H9 (cell line): Measurements from ENCODE around the gene DCTN2. TPM values are rescaled to one million over a fixed set of nuclear protein-coding genes. Genes with fewer than 3 reads are reported as not detected.

ENCODE experiments used
- DNase-seq: peaks from one replicate; pipeline ENCODE4 v3.0.0-alpha.2; 2017
- H2AFZ ChIP-seq: one replicate; pipeline ENCODE4 v1.6.1; 2013; ENCODE audit warnings: mild to moderate bottlenecking, low read length, control low read depth, moderate library complexity
- H2AK5ac ChIP-seq: 2 replicates; pipeline ENCODE4 v1.6.1; 2013; ENCODE audit warnings: low read length, control low read depth, mixed read lengths; ENCODE audit not compliant: insufficient read length
- H2BK120ac ChIP-seq: one replicate; pipeline ENCODE4 v1.6.1; 2013; ENCODE audit warnings: low read depth, mild to moderate bottlenecking, low read length, control low read depth, inconsistent platforms; ENCODE audit not compliant: poor library complexity, severe bottlenecking
- H2BK12ac ChIP-seq: 2 replicates; pipeline ENCODE4 v1.6.1; 2013; ENCODE audit warnings: low read length, control low read depth, mixed read lengths, low read depth; ENCODE audit not compliant: insufficient read length
- H2BK15ac ChIP-seq: 2 replicates; pipeline ENCODE4 v1.6.1; 2013; ENCODE audit warnings: low read depth, low read length, control low read depth
- H2BK20ac ChIP-seq: one replicate; pipeline ENCODE4 v1.6.1; 2013; ENCODE audit warnings: low read depth, mild to moderate bottlenecking, low read length, control low read depth, inconsistent platforms; ENCODE audit not compliant: poor library complexity, severe bottlenecking
- H2BK5ac ChIP-seq: 2 replicates; pipeline ENCODE4 v1.6.1; 2013; ENCODE audit warnings: low read length, control low read depth, mixed read lengths; ENCODE audit not compliant: insufficient read length
- H3K14ac ChIP-seq: 2 replicates; pipeline ENCODE4 v1.6.1; 2013; ENCODE audit warnings: low read length, control low read depth; ENCODE audit not compliant: insufficient read depth
- H3K18ac ChIP-seq: 2 replicates; pipeline ENCODE4 v1.6.1; 2013; ENCODE audit warnings: low read depth, mild to moderate bottlenecking, mixed read lengths, low read length, control low read depth; ENCODE audit not compliant: insufficient read length
- H3K23ac ChIP-seq: 2 replicates; pipeline ENCODE4 v1.6.1; 2013; ENCODE audit warnings: low read length, control low read depth, mixed read lengths, low read depth; ENCODE audit not compliant: insufficient read length
- H3K23me2 ChIP-seq: 2 replicates; pipeline ENCODE4 v1.6.1; 2013; ENCODE audit warnings: low read depth, mild to moderate bottlenecking, mixed read lengths, low read length, control low read depth; ENCODE audit not compliant: insufficient read length, poor library complexity, severe bottlenecking
- H3K27ac ChIP-seq: 2 replicates; pipeline ENCODE4 v1.5.1; 2013; ENCODE audit warnings: low read length, control low read depth, mixed read lengths, low read depth; ENCODE audit not compliant: insufficient read length
- H3K27me3 ChIP-seq: 2 replicates; pipeline ENCODE4 v1.6.1; 2013; ENCODE audit warnings: low read length, control low read depth, inconsistent platforms; ENCODE audit not compliant: insufficient read depth
- H3K4ac ChIP-seq: 2 replicates; pipeline ENCODE4 v1.6.1; 2013; ENCODE audit warnings: low read depth, mild to moderate bottlenecking, control low read depth, inconsistent platforms, low read length, moderate library complexity
- H3K4me1 ChIP-seq: 2 replicates; pipeline ENCODE4 v1.6.1; 2013; ENCODE audit warnings: low read length, control low read depth, inconsistent platforms; ENCODE audit not compliant: insufficient read depth
- H3K4me2 ChIP-seq: 2 replicates; pipeline ENCODE4 v1.6.1; 2013; ENCODE audit warnings: low read length, control low read depth, mixed read lengths; ENCODE audit not compliant: insufficient read length, insufficient read depth
- H3K56ac ChIP-seq: 2 replicates; pipeline ENCODE4 v1.6.1; 2013; ENCODE audit warnings: low read depth, mild to moderate bottlenecking, mixed read lengths, low read length, control low read depth; ENCODE audit not compliant: insufficient read length
- H3K79me1 ChIP-seq: 2 replicates; pipeline ENCODE4 v1.6.1; 2013; ENCODE audit warnings: low read depth, mild to moderate bottlenecking, moderate library complexity, low read length, control low read depth, inconsistent platforms; ENCODE audit not compliant: insufficient read depth, poor library complexity, severe bottlenecking
- H3K79me2 ChIP-seq: 2 replicates; pipeline ENCODE4 v1.6.1; 2013; ENCODE audit warnings: low read length, control low read depth, inconsistent platforms; ENCODE audit not compliant: insufficient read depth
- H3K9ac ChIP-seq: 2 replicates; pipeline ENCODE4 v1.6.1; 2013; ENCODE audit warnings: low read length, control low read depth, mixed read lengths; ENCODE audit not compliant: insufficient read length; ENCODE audit errors: extremely low read depth
- H3K9me3 ChIP-seq: one replicate; pipeline ENCODE4 v1.6.1; 2013; ENCODE audit warnings: low read depth, low read length, inconsistent platforms; ENCODE audit not compliant: control insufficient read depth
- H3T11ph ChIP-seq: one replicate; pipeline ENCODE4 v1.6.1; 2013; ENCODE audit warnings: mild to moderate bottlenecking, low read length, control low read depth, inconsistent platforms
- H4K20me1 ChIP-seq: one replicate; pipeline ENCODE4 v1.6.1; 2013; ENCODE audit not compliant: control insufficient read depth, insufficient read length, insufficient read depth
- H4K5ac ChIP-seq: 2 replicates; pipeline ENCODE4 v1.6.1; 2013; ENCODE audit warnings: low read depth, mild to moderate bottlenecking, mixed read lengths, low read length, control low read depth; ENCODE audit not compliant: insufficient read length
- H4K8ac ChIP-seq: replicated peaks from 2 replicates; pipeline ENCODE4 v1.6.1; 2013; ENCODE audit warnings: low read length, control low read depth, mixed read lengths, low read depth; ENCODE audit not compliant: insufficient read length
- H4K91ac ChIP-seq: 2 replicates; pipeline ENCODE4 v1.6.1; 2013; ENCODE audit warnings: low read depth, mild to moderate bottlenecking, moderate library complexity, mixed read lengths, low read length, control low read depth; ENCODE audit not compliant: insufficient read length
- H3K27ac Mint-ChIP-seq, 3 experiments: 2 replicates in 2 of 3; 3 replicates in 1 of 3; pipeline ENCODE4 v1.8.0; 2020 to 2021; ENCODE audit warnings: mixed read lengths in 3 of 3, mild to moderate bottlenecking in 1 of 3, moderate library complexity in 1 of 3
- H3K27me3 Mint-ChIP-seq: 2 replicates; pipeline ENCODE4 v1.8.0; 2021; ENCODE audit warnings: low read depth, mild to moderate bottlenecking, moderate library complexity, mixed read lengths
- H3K36me3 Mint-ChIP-seq, 3 experiments: 2 replicates in 2 of 3; 3 replicates in 1 of 3; pipeline ENCODE4 v1.8.0; 2020 to 2021; ENCODE audit warnings: low read depth in 3 of 3, mixed read lengths in 3 of 3; ENCODE audit not compliant: insufficient read depth in 1 of 3
- H3K4me1 Mint-ChIP-seq, 2 experiments: 2 replicates each; pipeline ENCODE4 v1.8.0; 2020; ENCODE audit warnings: mixed read lengths in 2 of 2
- H3K4me3 Mint-ChIP-seq, 2 experiments: 2 replicates in 1 of 2; 3 replicates in 1 of 2; pipeline ENCODE4 v1.8.0; 2020 to 2021; ENCODE audit warnings: mild to moderate bottlenecking in 2 of 2, mixed read lengths in 2 of 2, moderate library complexity in 1 of 2
- H3K9me3 Mint-ChIP-seq, 2 experiments: 2 replicates in 1 of 2; 3 replicates in 1 of 2; pipeline ENCODE4 v1.8.0; 2020; ENCODE audit warnings: mild to moderate bottlenecking in 2 of 2, mixed read lengths in 2 of 2, moderate library complexity in 1 of 2
- CTCF ChIP-seq: fragments of 200-600 bp; sonication (generic); conservative IDR thresholded peaks from 3 replicates; pipeline ENCODE4 v1.8.0; 2021; ENCODE audit warnings: antibody characterized with exemption, mild to moderate bottlenecking
- WGBS: extraction: QIAGEN DNeasy Blood & Tissue Kit; methylation state at CpG from one replicate; pipeline ENCODE4 v1.1.7; 2013; ENCODE audit warnings: missing lambda C conversion rate, low lambda C conversion rate, mixed read lengths; ENCODE audit not compliant: insufficient read length; ENCODE audit errors: extremely low coverage; 5-methylcytosine and 5-hydroxymethylcytosine counted together
- total RNA-seq: library from RNA; stranded (reverse); gene quantifications from 2 replicates; pipeline ENCODE4 v1.2.1, GENCODE V29; 2021

DCTN2 gene
- total RNA-seq, 1 experiment from 2014 or later = 97.7 TPM

DNA sequence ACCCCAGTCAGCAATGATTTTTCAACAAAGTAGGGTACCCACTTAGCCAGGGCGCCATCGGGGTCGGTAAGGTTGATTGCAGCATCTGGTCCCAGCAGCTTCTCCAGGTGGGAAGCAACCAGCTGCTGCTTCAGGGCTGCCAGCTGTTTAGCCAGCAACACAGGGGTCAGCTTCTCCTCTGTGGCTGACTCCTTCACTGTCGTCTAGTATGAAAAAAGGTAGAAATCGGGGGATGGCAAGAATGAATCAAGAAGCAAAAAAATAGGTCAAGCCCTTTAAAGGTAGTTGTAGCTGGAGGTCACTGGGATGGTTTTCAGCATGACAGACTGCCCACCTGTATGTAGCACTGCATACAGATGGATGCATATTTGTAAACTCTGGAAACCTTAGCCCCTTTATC is 12.7 kb downstream of the DCTN2 start:
- H3K36me3 Mint-ChIP-seq = peaks cover 24 to 80% (median 77%) of the 10 kb centered on the region in 3 experiments
- H3K79me2 ChIP-seq = no peaks in the 10 kb centered on the region
- H3T11ph ChIP-seq = no peak overlapping the region
- no peak overlapping the region for H3K4me2 ChIP-seq
- no peak overlapping the region for H3K27ac Mint-ChIP-seq
- no peaks in the 10 kb centered on the region for H4K20me1 ChIP-seq
- H2AK5ac ChIP-seq = no peak overlapping the region
- no peak overlapping the region for H3K27ac ChIP-seq
- no peak overlapping the region for H4K91ac ChIP-seq
- H3K23ac ChIP-seq = no peak overlapping the region
- no peak overlapping the region for H3K4me3 Mint-ChIP-seq
- H3K23me2 ChIP-seq = no peaks in the 10 kb centered on the region
- H3K9ac ChIP-seq = no peak overlapping the region
- no peak for DNase-seq
- H4K8ac ChIP-seq = no peak overlapping the region
- no peak overlapping the region for H3K4ac ChIP-seq
- no peaks in the 10 kb centered on the region for H3K9me3 Mint-ChIP-seq
- H2AFZ ChIP-seq = no peak overlapping the region
- H3K4me1 Mint-ChIP-seq = peaks cover 9 to 20% of the 10 kb centered on the region in 2 experiments
- H3K27me3 ChIP-seq = no peaks in the 10 kb centered on the region
- no peak overlapping the region for H3K56ac ChIP-seq
- H2BK12ac ChIP-seq = no peak overlapping the region
- no peaks in the 10 kb centered on the region for H3K9me3 ChIP-seq
- H3K14ac ChIP-seq = no peak overlapping the region
- no CpG with 5 or more reads among the region's 5 CpGs for WGBS
- H3K27me3 Mint-ChIP-seq = no peaks in the 10 kb centered on the region
- H2BK5ac ChIP-seq = no peak overlapping the region
- H3K79me1 ChIP-seq = no peaks in the 10 kb centered on the region
- no peak for TF ChIP-seq CTCF
- H2BK120ac ChIP-seq = no peak overlapping the region
- no peak overlapping the region for H2BK15ac ChIP-seq
- H4K5ac ChIP-seq = no peak overlapping the region
- H3K4me1 ChIP-seq = no peaks in the 10 kb centered on the region; the same call in none of the 2 replicates
- no peak overlapping the region for H3K18ac ChIP-seq
- no peak overlapping the region for H2BK20ac ChIP-seq
